IMR-90 (cell line): Measurements from ENCODE around the gene NOD2. TPM values are rescaled to one million over a fixed set of nuclear protein-coding genes. Genes with fewer than 3 reads are reported as not detected.

Source experiments
- ATAC-seq: fragments of 200-7000 bp; cut with Tn5 transposase; 2 replicates; pipeline ENCODE4 v1.9.1; 2020; ENCODE audit warnings: low read depth, mild to moderate bottlenecking, moderate library complexity
- BruUV-seq: library from RNA; stranded (reverse); fragments of 400-500 nt; replicated peaks from 2 replicates; lab custom pipeline; 2021; lab: Mats Ljungman, UMichigan
- CTCF ChIA-PET: fragments of 300-600 bp; formaldehyde crosslinking; extraction: SDS; loops from one replicate; lab custom pipeline; 2021; ENCODE audit warnings: antibody characterized with exemption; lab: Yijun Ruan, JAX
- POLR2A ChIA-PET: fragments of 300-600 bp; sonication (Branson Sonifier 250); formaldehyde crosslinking; loops from one replicate; lab custom pipeline; 2022; ENCODE audit warnings: antibody characterized with exemption; ENCODE audit not compliant: unreplicated experiment; lab: Charles Lee
- DNase-seq: peaks from one replicate; pipeline ENCODE4 v3.0.0; 2013
- H2AFZ ChIP-seq: replicated peaks from 2 replicates; pipeline ENCODE3; 2013; ENCODE audit warnings: low read length, mild to moderate bottlenecking; ENCODE audit not compliant: poor library complexity
- H2AK5ac ChIP-seq: 2 replicates; pipeline ENCODE4 v1.6.1; 2013; ENCODE audit warnings: low read depth, low read length, inconsistent platforms
- H2AK9ac ChIP-seq: replicated peaks from 2 replicates; pipeline ENCODE3; 2013; ENCODE audit warnings: mild to moderate bottlenecking, low read depth, low read length, moderate library complexity; ENCODE audit not compliant: poor library complexity
- H2BK120ac ChIP-seq: 2 replicates; pipeline ENCODE4 v1.6.1; 2013; ENCODE audit warnings: low read depth, low read length, inconsistent platforms
- H2BK15ac ChIP-seq: 3 replicates; pipeline ENCODE4 v1.6.1; 2013; ENCODE audit warnings: low read depth, low read length, inconsistent platforms
- H2BK20ac ChIP-seq: 2 replicates; pipeline ENCODE4 v1.6.1; 2013; ENCODE audit warnings: low read depth, mild to moderate bottlenecking, inconsistent platforms, low read length, moderate library complexity
- H2BK5ac ChIP-seq: 2 replicates; pipeline ENCODE4 v1.6.1; 2013; ENCODE audit warnings: mild to moderate bottlenecking, low read depth, low read length, inconsistent platforms; ENCODE audit not compliant: poor library complexity, severe bottlenecking
- H3K14ac ChIP-seq: replicated peaks from 2 replicates; pipeline ENCODE4 v1.6.1; 2013; ENCODE audit warnings: low read depth, low read length, inconsistent platforms
- H3K18ac ChIP-seq: 2 replicates; pipeline ENCODE4 v1.6.1; 2013; ENCODE audit warnings: low read depth, low read length, control low read depth
- H3K23ac ChIP-seq: 2 replicates; pipeline ENCODE4 v1.6.1; 2013; ENCODE audit warnings: low read depth, low read length, inconsistent platforms
- H3K27ac ChIP-seq: 2 replicates; pipeline ENCODE4 v1.5.1; 2013; ENCODE audit warnings: mild to moderate bottlenecking, control low read depth, low read length; ENCODE audit not compliant: insufficient read depth
- H3K27me3 ChIP-seq: 2 replicates; pipeline ENCODE4 v1.6.1; 2013; ENCODE audit warnings: low read length; ENCODE audit not compliant: control insufficient read depth, insufficient read depth
- H3K36me3 ChIP-seq: 2 replicates; pipeline ENCODE4 v1.6.1; 2013; ENCODE audit warnings: low read length, mixed read lengths; ENCODE audit not compliant: control insufficient read depth, insufficient read depth
- H3K4ac ChIP-seq: 2 replicates; pipeline ENCODE4 v1.6.1; 2013; ENCODE audit warnings: low read depth, low read length, inconsistent platforms
- H3K4me1 ChIP-seq: 2 replicates; pipeline ENCODE4 v1.6.1; 2013; ENCODE audit warnings: low read length, mixed read lengths; ENCODE audit not compliant: control insufficient read depth, insufficient read depth
- H3K4me2 ChIP-seq: 2 replicates; pipeline ENCODE4 v1.6.1; 2013; ENCODE audit warnings: low read depth, mild to moderate bottlenecking, control low read depth, low read length, moderate library complexity
- H3K4me3 ChIP-seq: 2 replicates; pipeline ENCODE4 v1.5.1; 2013; ENCODE audit warnings: low read depth, mild to moderate bottlenecking, control low read depth, low read length, moderate library complexity; ENCODE audit not compliant: insufficient read depth
- H3K56ac ChIP-seq: 2 replicates; pipeline ENCODE4 v1.6.1; 2013; ENCODE audit warnings: low read length, inconsistent platforms; ENCODE audit not compliant: insufficient read depth; ENCODE audit errors: extremely low read depth
- H3K79me1 ChIP-seq, 2 experiments: 2 replicates each; pipeline ENCODE4 v1.6.1; 2013; ENCODE audit warnings: low read length in 2 of 2, inconsistent platforms in 1 of 2, low read depth in 1 of 2
- H3K9ac ChIP-seq: 2 replicates; pipeline ENCODE4 v1.6.1; 2013; ENCODE audit warnings: low read depth, low read length, control low read depth
- H3K9me1 ChIP-seq: 2 replicates; pipeline ENCODE4 v1.6.1; 2013; ENCODE audit warnings: low read length, inconsistent platforms; ENCODE audit not compliant: insufficient read depth
- H3K9me3 ChIP-seq: 2 replicates; pipeline ENCODE4 v1.6.1; 2013; ENCODE audit warnings: low read length; ENCODE audit not compliant: control insufficient read depth, insufficient read depth
- H4K20me1 ChIP-seq: 2 replicates; pipeline ENCODE4 v1.6.1; 2013; ENCODE audit warnings: low read length, inconsistent platforms; ENCODE audit not compliant: insufficient read depth
- H4K5ac ChIP-seq: 2 replicates; pipeline ENCODE4 v1.6.1; 2013; ENCODE audit warnings: mild to moderate bottlenecking, low read depth, low read length, control low read depth
- H4K8ac ChIP-seq, 2 experiments: 2 replicates each; pipeline ENCODE4 v1.6.1; 2013; ENCODE audit warnings: low read depth in 2 of 2, low read length in 2 of 2, control low read depth in 1 of 2, inconsistent platforms in 1 of 2
- H4K91ac ChIP-seq: 2 replicates; pipeline ENCODE4 v1.6.1; 2013; ENCODE audit warnings: low read depth, low read length, inconsistent platforms; ENCODE audit not compliant: insufficient read depth
- BHLHE40 ChIP-seq: fragments of 150-350 bp; IDR thresholded peaks from 2 replicates; pipeline ENCODE4 v1.6.1; 2016; ENCODE audit warnings: mild to moderate bottlenecking, low read depth, low read length
- CHD1 ChIP-seq: IDR thresholded peaks from 2 replicates; pipeline ENCODE4 v1.6.1; 2012; ENCODE audit warnings: low read depth, low read length, improper control_type of control experiment
- FOS ChIP-seq: fragments of 150-350 bp; IDR thresholded peaks from 2 replicates; pipeline ENCODE4 v1.6.1; 2016; ENCODE audit warnings: low read depth, low read length
- MAFK ChIP-seq: IDR thresholded peaks from 2 replicates; pipeline ENCODE4 v1.6.1; 2012; ENCODE audit warnings: low read depth, low read length, improper control_type of control experiment
- MAZ ChIP-seq: IDR thresholded peaks from 2 replicates; pipeline ENCODE4 v1.6.1; 2012; ENCODE audit warnings: low read depth, mild to moderate bottlenecking, low read length, improper control_type of control experiment, moderate library complexity, borderline replicate concordance
- MXI1 ChIP-seq: IDR thresholded peaks from 2 replicates; pipeline ENCODE4 v1.6.1; 2012; ENCODE audit warnings: low read depth, mild to moderate bottlenecking, low read length, moderate library complexity, borderline replicate concordance
- POLR2A ChIP-seq: IDR thresholded peaks from 2 replicates; pipeline ENCODE4 v1.6.1; 2012; ENCODE audit warnings: mild to moderate bottlenecking, low read depth, low read length
- RCOR1 ChIP-seq: IDR thresholded peaks from 2 replicates; pipeline ENCODE4 v1.6.1; 2012; ENCODE audit warnings: mild to moderate bottlenecking, low read length, improper control_type of control experiment; ENCODE audit not compliant: insufficient replicate concordance
- SMC3 ChIP-seq: fragments of 150-350 bp; IDR thresholded peaks from 2 replicates; pipeline ENCODE4 v1.6.1; 2016; ENCODE audit warnings: low read depth, mild to moderate bottlenecking, antibody characterized with exemption, low read length, moderate library complexity
- WGBS, 2 experiments: methylation state at CpG; one replicate each; pipeline versions ENCODE4 v1.1.5 to v1.1.7; 2013; ENCODE audit warnings: missing lambda C conversion rate in 2 of 2; ENCODE audit not compliant: insufficient read length in 1 of 2; ENCODE audit errors: extremely low coverage in 2 of 2; 5-methylcytosine and 5-hydroxymethylcytosine counted together
- dilution Hi-C: fragments of 300-500 bp; cut with HindIII; formaldehyde crosslinking; loops from one replicate; pipeline ENCODE4 v1.14.3; 2018; ENCODE audit warnings: low sequenced_read_pairs; ENCODE audit not compliant: unreplicated experiment
- in situ Hi-C: fragments of 300-500 bp; cut with MboI; formaldehyde crosslinking; loops from 3 replicates; pipeline ENCODE4 v1.14.3; 2019; ENCODE audit warnings: low sequenced_read_pairs, inconsistent platforms, mixed read lengths
- intact Hi-C: fragments of 100-400 bp; cut with micrococcal nuclease; formaldehyde crosslinking; loops from 2 replicates; pipeline ENCODE4 v1.10.0; 2022
- polyA plus RNA-seq, 3 experiments: library from polyadenylated mRNA; depleted of rRNA; stranded (reverse); fragments of >200 nt; gene quantifications; 2 replicates each; pipeline ENCODE4 v1.2.3, GENCODE V29; 2012; ENCODE audit warnings: low replicate concordance in 1 of 3
- total RNA-seq: library from RNA; depleted of rRNA; stranded (reverse); fragments of >200 nt; gene quantifications from 2 replicates; pipeline ENCODE4 v1.2.3, GENCODE V29; 2012
- TF ChIP-seq, protein P1 (sequence below): fragments of 150-350 bp; IDR thresholded peaks from 2 replicates; pipeline ENCODE4 v1.6.1; 2016; ENCODE audit warnings: low read depth, mild to moderate bottlenecking, low read length, moderate library complexity, borderline replicate concordance
- TF ChIP-seq, protein P2 (sequence below): conservative IDR thresholded peaks from 2 replicates; pipeline ENCODE4 v1.5.1; 2012; ENCODE audit warnings: mild to moderate bottlenecking, low read depth, low read length, improper control_type of control experiment

NOD2 gene
- total and polyA plus RNA-seq, 2 of the 4 experiments (the other 2 are of a cell fraction) = not detected

DNA sequence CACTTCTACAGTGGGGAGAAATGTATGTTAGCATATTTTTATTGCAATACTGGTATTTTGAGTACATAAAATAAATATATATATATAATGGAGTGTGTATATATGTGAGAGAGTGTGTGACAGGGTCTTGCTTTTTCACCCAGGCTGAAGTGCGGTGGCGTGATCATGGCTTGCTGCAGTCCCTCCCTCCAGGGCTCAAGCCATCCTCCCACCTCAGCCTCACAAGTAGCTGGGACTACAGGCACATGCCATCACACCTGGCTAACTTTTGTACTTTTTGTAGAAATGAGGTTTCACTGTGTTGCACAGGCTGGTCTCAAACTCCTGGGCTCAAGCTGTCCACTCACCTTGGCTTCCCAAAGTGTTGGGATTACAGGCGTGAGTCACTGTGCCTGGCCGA, 52.5 kb downstream of the NOD2 start:
- H3K23ac ChIP-seq = no peak overlapping the region
- H3K36me3 ChIP-seq = peaks cover 7% of the 10 kb centered on the region
- H3K18ac ChIP-seq = no peak overlapping the region
- H3K56ac ChIP-seq = no peak overlapping the region
- no peak overlapping the region for H2BK5ac ChIP-seq
- no peak overlapping the region for H3K4me3 ChIP-seq
- H3K9ac ChIP-seq = no peak overlapping the region
- WGBS, 2 experiments = no CpG with 5 or more reads among the region's 4 CpGs
- no peak overlapping the region for H2BK20ac ChIP-seq
- TF ChIP-seq SMC3 = no peak
- no peak for TF ChIP-seq MAFK
- TF ChIP-seq, protein P1, sequence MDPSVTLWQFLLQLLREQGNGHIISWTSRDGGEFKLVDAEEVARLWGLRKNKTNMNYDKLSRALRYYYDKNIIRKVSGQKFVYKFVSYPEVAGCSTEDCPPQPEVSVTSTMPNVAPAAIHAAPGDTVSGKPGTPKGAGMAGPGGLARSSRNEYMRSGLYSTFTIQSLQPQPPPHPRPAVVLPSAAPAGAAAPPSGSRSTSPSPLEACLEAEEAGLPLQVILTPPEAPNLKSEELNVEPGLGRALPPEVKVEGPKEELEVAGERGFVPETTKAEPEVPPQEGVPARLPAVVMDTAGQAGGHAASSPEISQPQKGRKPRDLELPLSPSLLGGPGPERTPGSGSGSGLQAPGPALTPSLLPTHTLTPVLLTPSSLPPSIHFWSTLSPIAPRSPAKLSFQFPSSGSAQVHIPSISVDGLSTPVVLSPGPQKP = no peak
- no peak for TF ChIP-seq CHD1
- no peak for TF ChIP-seq FOS
- no peak for TF ChIP-seq MAZ
- TF ChIP-seq POLR2A = no peak
- no peak for TF ChIP-seq BHLHE40
- TF ChIP-seq, protein P2, sequence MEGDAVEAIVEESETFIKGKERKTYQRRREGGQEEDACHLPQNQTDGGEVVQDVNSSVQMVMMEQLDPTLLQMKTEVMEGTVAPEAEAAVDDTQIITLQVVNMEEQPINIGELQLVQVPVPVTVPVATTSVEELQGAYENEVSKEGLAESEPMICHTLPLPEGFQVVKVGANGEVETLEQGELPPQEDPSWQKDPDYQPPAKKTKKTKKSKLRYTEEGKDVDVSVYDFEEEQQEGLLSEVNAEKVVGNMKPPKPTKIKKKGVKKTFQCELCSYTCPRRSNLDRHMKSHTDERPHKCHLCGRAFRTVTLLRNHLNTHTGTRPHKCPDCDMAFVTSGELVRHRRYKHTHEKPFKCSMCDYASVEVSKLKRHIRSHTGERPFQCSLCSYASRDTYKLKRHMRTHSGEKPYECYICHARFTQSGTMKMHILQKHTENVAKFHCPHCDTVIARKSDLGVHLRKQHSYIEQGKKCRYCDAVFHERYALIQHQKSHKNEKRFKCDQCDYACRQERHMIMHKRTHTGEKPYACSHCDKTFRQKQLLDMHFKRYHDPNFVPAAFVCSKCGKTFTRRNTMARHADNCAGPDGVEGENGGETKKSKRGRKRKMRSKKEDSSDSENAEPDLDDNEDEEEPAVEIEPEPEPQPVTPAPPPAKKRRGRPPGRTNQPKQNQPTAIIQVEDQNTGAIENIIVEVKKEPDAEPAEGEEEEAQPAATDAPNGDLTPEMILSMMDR = no peak
- no peak for TF ChIP-seq MXI1
- no peak for TF ChIP-seq RCOR1
- BruUV-seq = no TSS peak
- H4K91ac ChIP-seq = no peak overlapping the region
- H4K5ac ChIP-seq = no peak overlapping the region
- H3K14ac ChIP-seq = no peak overlapping the region
- peaks cover 9% of the 10 kb centered on the region for H3K4me1 ChIP-seq
- H2BK120ac ChIP-seq = no peak overlapping the region
- ChIA-PET POLR2A (no interaction called here), CTCF (interaction anchor here (0.6 to 0.8 kb wide), 2 partner anchors 11 to 61 kb away, joined by 3 read pairs; no protein-coding TSS in a partner anchor)
- H2AFZ ChIP-seq = no peak overlapping the region
- H3K4ac ChIP-seq = no peak overlapping the region
- H2AK9ac ChIP-seq = no peak overlapping the region
- intact Hi-C loops (loop anchor here (5.0 to 10.0 kb wide), 4 partner anchors 41 to 591 kb away; partner anchors contain the start of gene TENT4B), in situ Hi-C loops (no loop called here), dilution Hi-C loops (no loop called here)
- DNase-seq (no peak), ATAC-seq (no peak)
- no peak overlapping the region for H3K4me2 ChIP-seq
- no peak overlapping the region for H2BK15ac ChIP-seq
- H3K9me3 ChIP-seq = no peaks in the 10 kb centered on the region
- H3K79me1 ChIP-seq = peaks cover 18 to 21% of the 10 kb centered on the region in 2 experiments; a peak in 3 of 4 replicates
- H4K20me1 ChIP-seq = no peaks in the 10 kb centered on the region
- H4K8ac ChIP-seq = no peak overlapping the region
- no peak overlapping the region for H3K27ac ChIP-seq
- H3K27me3 ChIP-seq = no peaks in the 10 kb centered on the region
- no peak overlapping the region for H2AK5ac ChIP-seq
- no peaks in the 10 kb centered on the region for H3K9me1 ChIP-seq
